ENCODE results near the gene ARPC5.

The ARPC5 gene

DNA sequence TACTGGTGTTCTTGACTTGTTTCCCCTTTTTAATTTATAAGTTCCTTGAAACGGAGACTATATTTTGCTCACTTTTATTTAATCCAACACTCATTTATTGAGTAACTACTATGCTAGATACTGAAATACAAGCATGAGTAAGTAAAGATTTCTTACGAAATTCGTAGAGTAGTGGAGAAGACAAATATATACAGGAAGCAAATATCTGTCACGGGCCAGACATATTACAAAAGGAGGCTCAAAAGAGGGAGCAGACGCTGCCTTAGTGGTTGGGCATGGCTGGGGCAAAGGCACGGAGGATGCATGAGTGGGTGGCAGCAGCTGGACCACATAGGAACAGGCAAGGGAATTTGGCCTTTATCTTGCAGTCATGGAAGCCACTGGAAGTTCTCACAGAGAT is 52.1 kb downstream of the ARPC5 start:
- no peak for DNase-seq (ENCODE audit: low read depth)
- H3K4me3 ChIP-seq (ENCODE audit: low read depth, low read length): no peak overlapping the region
- TF ChIP-seq, protein P1, sequence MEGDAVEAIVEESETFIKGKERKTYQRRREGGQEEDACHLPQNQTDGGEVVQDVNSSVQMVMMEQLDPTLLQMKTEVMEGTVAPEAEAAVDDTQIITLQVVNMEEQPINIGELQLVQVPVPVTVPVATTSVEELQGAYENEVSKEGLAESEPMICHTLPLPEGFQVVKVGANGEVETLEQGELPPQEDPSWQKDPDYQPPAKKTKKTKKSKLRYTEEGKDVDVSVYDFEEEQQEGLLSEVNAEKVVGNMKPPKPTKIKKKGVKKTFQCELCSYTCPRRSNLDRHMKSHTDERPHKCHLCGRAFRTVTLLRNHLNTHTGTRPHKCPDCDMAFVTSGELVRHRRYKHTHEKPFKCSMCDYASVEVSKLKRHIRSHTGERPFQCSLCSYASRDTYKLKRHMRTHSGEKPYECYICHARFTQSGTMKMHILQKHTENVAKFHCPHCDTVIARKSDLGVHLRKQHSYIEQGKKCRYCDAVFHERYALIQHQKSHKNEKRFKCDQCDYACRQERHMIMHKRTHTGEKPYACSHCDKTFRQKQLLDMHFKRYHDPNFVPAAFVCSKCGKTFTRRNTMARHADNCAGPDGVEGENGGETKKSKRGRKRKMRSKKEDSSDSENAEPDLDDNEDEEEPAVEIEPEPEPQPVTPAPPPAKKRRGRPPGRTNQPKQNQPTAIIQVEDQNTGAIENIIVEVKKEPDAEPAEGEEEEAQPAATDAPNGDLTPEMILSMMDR (IDR thresholded peaks at IDR 0.05; ENCODE audit: low read depth, low read length, missing control alignments): no peak

DNA sequence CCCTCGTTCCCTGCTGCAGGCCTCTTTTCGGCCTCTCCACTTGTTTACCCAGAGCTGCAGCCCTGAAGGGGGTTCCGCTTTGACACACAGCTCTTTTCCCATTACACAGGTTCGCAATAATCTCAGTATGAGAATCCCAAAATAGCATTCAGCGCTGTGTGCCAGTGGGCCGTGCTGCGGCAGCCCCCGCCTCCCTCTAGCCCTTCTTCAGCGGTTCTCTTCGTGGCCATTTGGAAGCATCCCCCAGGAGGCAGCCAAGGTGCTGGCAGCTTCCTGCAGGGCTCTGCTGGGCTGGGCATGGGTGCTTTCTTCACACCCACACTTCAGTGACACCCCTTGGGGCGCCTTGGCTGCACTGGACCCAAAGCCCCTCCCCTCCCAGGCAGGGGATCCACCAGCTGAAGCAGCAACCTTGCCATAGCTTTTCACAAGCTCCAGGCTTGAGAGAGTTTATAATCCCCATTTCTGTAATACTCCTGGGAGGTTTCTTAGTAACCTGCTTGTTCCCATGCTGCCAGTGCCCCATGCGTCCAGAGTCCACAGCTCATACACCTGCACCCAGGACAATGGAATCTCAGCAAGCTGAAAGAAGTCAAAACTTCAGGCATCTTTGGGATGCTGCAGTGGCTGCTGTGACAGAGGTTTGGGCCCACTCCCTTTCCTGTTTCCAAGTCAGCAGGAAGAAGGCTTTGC is 53.4 kb downstream of the ARPC5 start:
- H3K4me3 ChIP-seq (ENCODE audit: low read depth, low read length): no peak overlapping the region
- TF ChIP-seq, protein P1 (IDR thresholded peaks at IDR 0.05; ENCODE audit: low read depth, low read length, missing control alignments): no peak
- no peak for DNase-seq (ENCODE audit: low read depth)

GRCh38 chr1:183580281-183580682 is 55.3 kb downstream of the ARPC5 start:
- no peak overlapping the region for H3K4me3 ChIP-seq (ENCODE audit: low read depth, low read length)
- DNase-seq (ENCODE audit: low read depth): no peak
- TF ChIP-seq, protein P1 (IDR thresholded peaks at IDR 0.05; ENCODE audit: low read depth, low read length, missing control alignments): peak; percentile 31

GRCh38 chr1:183578856-183579255 is 56.7 kb downstream of the ARPC5 start:
- TF ChIP-seq, protein P1 (IDR thresholded peaks at IDR 0.05; ENCODE audit: low read depth, low read length, missing control alignments): no peak
- no peak overlapping the region for H3K4me3 ChIP-seq (ENCODE audit: low read depth, low read length)
- no peak for DNase-seq (ENCODE audit: low read depth)

GRCh38 chr1:183577897-183578465 is 57.6 kb downstream of the ARPC5 start:
- TF ChIP-seq, protein P1 (IDR thresholded peaks at IDR 0.05; ENCODE audit: low read depth, low read length, missing control alignments): no peak
- H3K4me3 ChIP-seq (ENCODE audit: low read depth, low read length): no peak overlapping the region
- DNase-seq (ENCODE audit: low read depth): no peak

DNA sequence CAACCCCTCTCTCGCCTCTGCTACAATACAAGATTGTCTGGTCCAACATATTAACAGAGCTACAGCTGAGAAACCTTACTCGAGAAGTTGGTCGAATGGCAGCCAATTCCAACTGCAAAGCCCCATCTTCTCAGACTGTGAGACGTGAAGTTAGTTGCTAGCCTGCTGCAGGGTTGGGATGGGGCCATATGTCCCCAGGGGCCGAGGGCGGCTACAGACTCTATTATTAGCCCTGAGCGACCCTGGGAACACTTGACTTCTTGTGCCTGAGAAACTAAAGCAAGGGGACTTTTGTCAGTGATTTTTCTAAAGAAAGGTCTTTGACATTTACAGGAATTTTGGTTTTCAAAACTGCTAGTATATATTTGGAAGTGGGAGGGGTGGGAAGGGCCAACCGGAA is 59.0 kb downstream of the ARPC5 start:
- TF ChIP-seq, protein P1 (IDR thresholded peaks at IDR 0.05; ENCODE audit: low read depth, low read length, missing control alignments): no peak
- no peak for DNase-seq (ENCODE audit: low read depth)
- no peak overlapping the region for H3K4me3 ChIP-seq (ENCODE audit: low read depth, low read length)

DNA sequence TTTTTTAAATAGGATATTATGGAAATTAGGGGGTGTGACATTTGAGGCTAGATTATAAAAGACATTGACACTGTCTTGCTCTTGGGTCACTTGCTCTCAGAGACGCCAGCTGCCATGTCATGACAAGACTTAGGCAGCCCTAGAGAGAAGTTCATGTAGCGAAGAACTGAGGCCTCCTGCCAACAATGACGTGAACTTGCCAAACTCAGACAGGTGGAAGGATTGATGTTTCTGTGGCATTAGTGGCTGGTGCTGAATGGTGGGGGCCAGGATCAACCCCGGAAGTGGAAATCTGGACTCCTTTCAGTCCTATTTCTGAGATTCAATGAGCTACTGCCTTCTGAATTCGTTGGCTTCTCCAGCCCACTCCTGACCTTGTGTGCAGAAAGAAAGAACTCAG is 60.0 kb downstream of the ARPC5 start:
- DNase-seq (ENCODE audit: low read depth): no peak
- TF ChIP-seq, protein P1 (IDR thresholded peaks at IDR 0.05; ENCODE audit: low read depth, low read length, missing control alignments): no peak
- no peak overlapping the region for H3K4me3 ChIP-seq (ENCODE audit: low read depth, low read length)

Measured in GM12864 (cell line).